Testis (tissue), 3 donors: ENCODE data around the gene ANKRD13A. TPM values are rescaled to one million over a fixed set of nuclear protein-coding genes. Genes with fewer than 3 reads are reported as not detected.

Experiments used
- DNase-seq: peaks from one replicate; pipeline ENCODE4 v3.0.0-alpha.2; 2019
- H3K27ac ChIP-seq, 2 donors: fragments of 200-600 bp; sonication (generic); one replicate each; pipeline ENCODE4 v1.5.1; 2019
- H3K27me3 ChIP-seq: fragments of 200-600 bp; sonication (generic); one replicate; pipeline ENCODE4 v1.5.1; 2019
- H3K36me3 ChIP-seq: fragments of 200-600 bp; sonication (generic); one replicate; pipeline ENCODE4 v1.5.1; 2017; ENCODE audit warnings: low read depth; ENCODE audit errors: missing control alignments
- H3K4me1 ChIP-seq: fragments of 200-600 bp; sonication (generic); one replicate; pipeline ENCODE4 v1.5.1; 2019
- H3K4me3 ChIP-seq, 2 donors: fragments of 200-600 bp; sonication (generic); one replicate each; pipeline ENCODE4 v1.5.1; 2017 to 2019
- H3K9me3 ChIP-seq: fragments of 200-600 bp; sonication (generic); one replicate; pipeline ENCODE4 v1.5.1; 2017
- CTCF ChIP-seq, 3 experiments: fragments of 450-650 bp in 2 of 3; fragments of 200-600 bp in 1 of 3; sonication (generic) in 1 of 3; IDR thresholded peaks; one replicate each; pipeline ENCODE4 v1.5.1; 2016 to 2019; ENCODE audit warnings: antibody characterized with exemption in 3 of 3, mild to moderate bottlenecking in 2 of 3, moderate library complexity in 1 of 3
- POLR2A ChIP-seq: fragments of 450-650 bp; IDR thresholded peaks from one replicate; pipeline ENCODE4 v1.6.1; 2017; ENCODE audit warnings: antibody characterized with exemption, mild to moderate bottlenecking, moderate library complexity
- WGBS, 2 donors: methylation state at CpG; one replicate each; pipeline ENCODE4 v1.1.5; 2018; 5-methylcytosine and 5-hydroxymethylcytosine counted together
- intact Hi-C: fragments of 100-400 bp; cut with DNase I; formaldehyde crosslinking; loops from one replicate; pipeline ENCODE4 v1.15.1; 2023; ENCODE audit warnings: low total_unique reads
- polyA plus RNA-seq: library from polyadenylated mRNA; stranded (reverse); fragments of 350-450 nt; fragmentation: Illumina TruSeq; extraction: RNeasy Lipid Tissue Mini Kit (QIAGEN cat#74804); gene quantifications from one replicate; pipeline ENCODE4 v1.2.3, GENCODE V29; 2014; ENCODE audit warnings: low read depth, low replicate concordance; ENCODE audit not compliant: insufficient read depth
- total RNA-seq, 2 donors: library from RNA; depleted of rRNA; stranded (reverse); fragments of >200 nt; gene quantifications; one replicate each; pipeline ENCODE4 v1.2.3, GENCODE V29; 2016

The ANKRD13A gene
- total and polyA plus RNA-seq, 3 donors from 2014 or later: 129 to 165 (median 156) TPM

- Histone ChIP-seq H3K36me3 (no peaks in the 10 kb centered on the region), H3K27ac (no peak overlapping the region), H3K9me3 (no peaks in the 10 kb centered on the region), H3K27me3 (no peaks in the 10 kb centered on the region), H3K4me3 (no peak overlapping the region), H3K4me1 (no peaks in the 10 kb centered on the region)
- intact Hi-C loops: no loop called here
- 94 to 96% methylated on average over 4 of the region's 4 CpGs for WGBS, 2 donors
- TF ChIP-seq POLR2A: no peak
- TF ChIP-seq CTCF (IDR thresholded peaks at IDR 0.05): no peak
- DNase-seq: no peak
Observed at GRCh38 chr12:110012659-110013058, 13.4 kb downstream of the ANKRD13A start.

- no peak overlapping the region for H3K27ac ChIP-seq
- no peak for DNase-seq
- H3K36me3 ChIP-seq: peaks cover 4% of the 10 kb centered on the region
- WGBS, 2 donors: 67 to 76% methylated on average over 2 of the region's 2 CpGs
- no peaks in the 10 kb centered on the region for H3K9me3 ChIP-seq
- no peak for TF ChIP-seq CTCF (IDR thresholded peaks at IDR 0.05)
- no peak for TF ChIP-seq POLR2A
- no peak overlapping the region for H3K4me3 ChIP-seq
- intact Hi-C loops: no loop called here
- no peaks in the 10 kb centered on the region for H3K27me3 ChIP-seq
- H3K4me1 ChIP-seq: no peaks in the 10 kb centered on the region
Observed at GRCh38 chr12:110015132-110015531, 15.9 kb downstream of the ANKRD13A start.

GRCh38 chr12:110020956-110021355, 21.7 kb downstream of the ANKRD13A start:
- no peaks in the 10 kb centered on the region for H3K9me3 ChIP-seq
- intact Hi-C loops: no loop called here
- H3K4me1 ChIP-seq: no peaks in the 10 kb centered on the region
- H3K27me3 ChIP-seq: no peaks in the 10 kb centered on the region
- no peak overlapping the region for H3K27ac ChIP-seq
- no peak overlapping the region for H3K4me3 ChIP-seq
- no peak for DNase-seq
- peaks cover 4% of the 10 kb centered on the region for H3K36me3 ChIP-seq
- WGBS, 2 donors: 93 to 94% methylated on average over 4 of the region's 4 CpGs
- TF ChIP-seq CTCF (IDR thresholded peaks at IDR 0.05) (no peak), POLR2A (no peak)

GRCh38 chr12:110023059-110023980, 24.1 kb downstream of the ANKRD13A start:
- H3K27me3 ChIP-seq: no peaks in the 10 kb centered on the region
- H3K27ac ChIP-seq: no peak overlapping the region
- no peaks in the 10 kb centered on the region for H3K4me1 ChIP-seq
- no peaks in the 10 kb centered on the region for H3K36me3 ChIP-seq
- TF ChIP-seq POLR2A (no peak), CTCF (IDR thresholded peaks at IDR 0.05) (no peak)
- no peak for DNase-seq
- intact Hi-C loops: no loop called here
- 58 to 62% methylated on average over 5 of the region's 5 CpGs for WGBS, 2 donors
- H3K4me3 ChIP-seq: no peak overlapping the region
- no peaks in the 10 kb centered on the region for H3K9me3 ChIP-seq

GRCh38 chr12:110024051-110024450, 24.8 kb downstream of the ANKRD13A start:
- Histone ChIP-seq H3K36me3 (no peaks in the 10 kb centered on the region), H3K9me3 (no peaks in the 10 kb centered on the region), H3K4me3 (no peak overlapping the region), H3K4me1 (no peaks in the 10 kb centered on the region), H3K27ac (no peak overlapping the region), H3K27me3 (no peaks in the 10 kb centered on the region)
- intact Hi-C loops: no loop called here
- WGBS, 2 donors: 78 to 84% methylated on average over 2 of the region's 2 CpGs
- no peak for TF ChIP-seq POLR2A
- no peak for TF ChIP-seq CTCF (IDR thresholded peaks at IDR 0.05)
- DNase-seq: no peak
